HG03108 (cell line): ENCODE measurements around the gene SLC39A2.
A peak's percentile ranks its signal among the peaks of the same experiment; 100 is the strongest.
"Not testable (repeated sequence)": the region's sequence is repeated elsewhere in the genome, so short reads cannot be mapped to it uniquely, and the experiment has no call there.

Source experiments
- ATAC-seq: cut with Tn5 transposase; IDR thresholded peaks from one replicate; pipeline ENCODE4 v1.9.1; 2021; ENCODE audit warnings: moderate library complexity; ENCODE audit not compliant: unreplicated experiment

The SLC39A2 gene, protein sequence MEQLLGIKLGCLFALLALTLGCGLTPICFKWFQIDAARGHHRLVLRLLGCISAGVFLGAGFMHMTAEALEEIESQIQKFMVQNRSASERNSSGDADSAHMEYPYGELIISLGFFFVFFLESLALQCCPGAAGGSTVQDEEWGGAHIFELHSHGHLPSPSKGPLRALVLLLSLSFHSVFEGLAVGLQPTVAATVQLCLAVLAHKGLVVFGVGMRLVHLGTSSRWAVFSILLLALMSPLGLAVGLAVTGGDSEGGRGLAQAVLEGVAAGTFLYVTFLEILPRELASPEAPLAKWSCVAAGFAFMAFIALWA

DNA sequence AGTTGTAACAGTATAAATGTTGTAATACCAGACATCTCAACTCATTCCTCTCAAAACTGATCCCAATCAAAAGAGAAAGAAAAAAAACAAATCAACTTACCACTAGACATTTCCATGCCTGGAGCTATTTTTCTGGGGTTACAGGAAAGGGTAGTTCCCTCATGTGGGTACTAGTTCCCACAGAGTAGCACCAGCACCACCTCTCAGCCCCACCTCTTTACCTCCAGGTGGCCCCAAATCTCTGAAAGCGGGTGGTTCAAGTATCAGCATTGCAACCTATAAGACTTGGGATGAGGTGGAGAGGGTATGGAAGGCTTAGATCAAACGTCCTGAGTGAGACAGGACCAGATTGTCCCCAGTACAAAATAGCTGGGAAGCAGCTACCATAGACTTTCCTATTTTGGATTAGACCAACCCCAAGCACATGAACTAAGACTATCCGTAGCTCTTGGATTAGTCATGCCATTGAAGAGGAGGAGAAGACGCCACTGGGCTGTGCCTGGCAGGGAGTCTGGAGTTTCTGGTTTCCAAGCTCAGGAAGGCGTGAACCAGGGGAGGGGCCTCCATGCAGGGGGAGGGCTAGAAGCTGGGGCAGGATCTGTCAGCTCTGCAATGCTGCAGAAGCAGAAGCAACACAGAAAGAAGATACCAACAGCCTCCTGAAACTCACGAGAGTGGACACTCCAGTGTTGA is at the start of gene SLC39A2:
Gene SLC39A2 (plus strand): TSS at position 620 of the 693 bp plus-strand sequence. CDS start 154 bp downstream, outside the sequence.
- no peak for ATAC-seq

DNA sequence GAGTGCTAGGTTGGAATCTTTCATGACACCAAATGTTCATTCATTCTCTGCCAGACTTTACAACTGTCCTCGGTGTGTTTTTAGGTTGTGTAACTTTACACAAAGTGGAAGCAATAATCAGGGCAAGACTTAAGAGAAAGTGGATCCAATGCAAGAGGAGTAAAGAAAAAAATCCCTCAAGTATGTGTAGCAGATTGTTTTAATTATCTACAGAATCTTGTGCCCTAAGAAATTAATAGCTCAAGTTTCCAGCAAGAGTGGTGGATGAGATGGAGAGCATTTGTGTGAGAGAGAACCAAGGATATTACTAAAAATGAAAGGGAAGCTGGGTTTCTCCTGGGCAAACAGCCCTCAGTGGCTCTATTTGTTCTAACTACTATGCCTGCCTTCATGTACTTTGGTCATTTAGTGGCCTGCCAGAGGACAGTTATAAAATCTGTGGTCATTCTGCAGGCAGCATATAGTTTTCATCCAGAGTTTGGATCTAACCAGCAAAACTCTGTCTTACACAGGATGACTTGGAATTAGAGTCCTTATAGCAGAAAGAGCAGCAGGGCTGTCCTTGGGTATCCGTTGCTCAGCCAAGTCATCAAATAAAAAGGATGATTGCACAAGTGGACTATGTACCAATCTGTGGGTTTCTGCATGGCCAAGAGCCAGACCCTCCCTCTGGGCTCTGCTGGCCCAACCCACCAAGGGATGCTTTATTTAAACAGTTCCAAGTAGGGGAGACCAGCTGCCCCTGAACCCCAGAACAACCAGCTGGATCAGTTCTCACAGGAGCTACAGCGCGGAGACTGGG is 44.2 kb upstream of the SLC39A2 start, which contains the start of gene RNASE2:
Gene RNASE2 (plus strand): TSS at position 752 of the 802 bp plus-strand sequence. CDS start 285 bp downstream, outside the sequence.
- not testable (repeated sequence) for ATAC-seq

DNA sequence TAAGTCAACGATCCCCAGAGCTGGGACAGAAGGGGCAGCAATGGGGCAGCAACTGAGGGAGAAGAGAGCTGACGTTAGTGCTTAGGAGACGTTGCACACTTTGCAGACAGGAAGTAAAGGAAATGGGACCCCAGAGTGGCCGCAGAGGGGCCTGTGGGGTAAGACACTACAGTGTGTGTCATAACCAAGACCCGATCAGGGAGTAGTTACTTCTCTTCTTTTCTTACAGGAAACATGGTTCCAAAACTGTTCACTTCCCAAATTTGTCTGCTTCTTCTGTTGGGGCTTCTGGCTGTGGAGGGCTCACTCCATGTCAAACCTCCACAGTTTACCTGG is 43.6 kb upstream of the SLC39A2 start:
- not testable (repeated sequence) for ATAC-seq

DNA sequence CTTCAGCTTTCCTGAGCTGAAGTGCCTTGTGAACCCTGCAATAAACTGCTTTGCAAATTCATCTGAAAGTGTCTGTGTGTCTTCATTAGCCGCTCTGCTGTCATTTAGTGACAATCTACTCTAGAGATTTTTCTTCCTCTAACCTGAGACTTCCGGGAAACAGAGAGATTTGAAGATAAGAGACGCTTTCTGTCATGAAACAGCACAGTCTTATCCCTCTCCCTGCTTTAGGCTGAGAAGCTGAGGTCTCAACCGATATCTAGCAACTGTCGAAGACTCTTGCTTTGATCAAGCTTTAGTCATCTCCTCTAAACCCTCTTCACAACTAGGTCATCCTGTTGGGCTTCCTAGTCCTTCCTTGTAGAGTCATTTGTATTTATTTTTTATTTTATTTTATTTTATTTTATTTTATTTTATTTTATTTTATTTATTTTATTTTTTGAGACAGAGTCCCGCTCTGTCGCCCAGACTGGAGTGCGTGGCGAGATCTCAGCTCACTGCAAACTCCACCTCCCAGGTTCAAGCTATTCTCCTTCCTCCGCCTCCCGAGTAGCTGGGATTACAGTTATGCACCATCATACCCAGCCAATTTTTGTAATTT is 42.6 kb upstream of the SLC39A2 start:
- no peak for ATAC-seq

DNA sequence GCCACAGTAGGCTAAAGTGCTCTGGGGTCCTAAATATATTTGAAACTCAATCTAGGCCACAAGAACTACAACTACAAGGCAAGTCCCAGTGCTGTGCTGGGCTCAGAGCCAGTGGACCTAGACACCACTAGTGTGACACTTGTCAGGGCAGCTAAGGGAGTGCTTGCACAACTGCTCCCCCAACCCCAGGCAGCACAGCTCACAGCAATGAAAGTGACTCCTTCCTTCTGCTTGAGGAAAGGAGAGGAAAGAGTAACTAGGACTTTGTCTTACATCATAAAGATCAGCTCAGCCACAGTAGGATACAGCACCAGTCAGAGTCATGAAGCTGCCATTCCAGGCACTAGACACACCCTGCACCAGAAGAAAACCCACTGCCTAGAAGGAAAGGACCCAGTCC is 40.1 kb upstream of the SLC39A2 start:
- not testable (repeated sequence) for ATAC-seq

DNA sequence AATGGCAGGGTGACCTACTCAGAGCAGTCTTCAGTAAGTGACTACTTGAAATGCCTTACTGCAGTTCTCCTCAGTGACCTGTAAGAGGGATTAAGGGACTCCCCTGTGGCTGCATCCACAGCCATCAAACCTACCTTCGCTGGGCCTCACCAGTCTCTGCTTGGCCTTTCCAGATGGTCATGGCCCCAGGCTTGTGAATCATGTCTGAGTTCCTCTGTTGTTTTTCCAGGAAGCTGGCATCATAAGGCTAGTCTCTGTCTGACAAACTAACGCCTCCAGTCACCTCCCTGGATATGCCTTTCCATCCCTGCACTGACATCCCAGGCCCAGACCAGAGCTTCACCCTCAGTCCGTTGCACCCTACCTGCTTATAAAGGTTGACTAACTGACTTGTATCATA is 29.8 kb upstream of the SLC39A2 start:
- no peak for ATAC-seq

DNA sequence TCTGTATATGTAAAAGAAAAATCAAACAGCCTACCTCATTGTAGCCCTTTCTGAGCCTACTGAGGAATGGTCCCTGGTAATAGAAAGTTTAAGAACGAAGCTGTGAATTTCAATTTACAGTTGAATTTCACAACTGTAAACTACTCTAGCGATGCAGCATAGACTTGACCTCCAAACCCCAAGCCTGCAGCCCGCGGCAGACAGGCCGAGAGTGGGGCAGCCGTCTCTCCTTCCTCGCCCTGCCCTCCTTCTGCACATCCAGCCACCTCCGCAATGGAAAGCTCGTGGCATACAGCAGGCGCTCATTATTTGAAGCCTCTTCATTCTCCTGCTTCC is 28.5 kb upstream of the SLC39A2 start:
- peak; percentile 7 for ATAC-seq

DNA sequence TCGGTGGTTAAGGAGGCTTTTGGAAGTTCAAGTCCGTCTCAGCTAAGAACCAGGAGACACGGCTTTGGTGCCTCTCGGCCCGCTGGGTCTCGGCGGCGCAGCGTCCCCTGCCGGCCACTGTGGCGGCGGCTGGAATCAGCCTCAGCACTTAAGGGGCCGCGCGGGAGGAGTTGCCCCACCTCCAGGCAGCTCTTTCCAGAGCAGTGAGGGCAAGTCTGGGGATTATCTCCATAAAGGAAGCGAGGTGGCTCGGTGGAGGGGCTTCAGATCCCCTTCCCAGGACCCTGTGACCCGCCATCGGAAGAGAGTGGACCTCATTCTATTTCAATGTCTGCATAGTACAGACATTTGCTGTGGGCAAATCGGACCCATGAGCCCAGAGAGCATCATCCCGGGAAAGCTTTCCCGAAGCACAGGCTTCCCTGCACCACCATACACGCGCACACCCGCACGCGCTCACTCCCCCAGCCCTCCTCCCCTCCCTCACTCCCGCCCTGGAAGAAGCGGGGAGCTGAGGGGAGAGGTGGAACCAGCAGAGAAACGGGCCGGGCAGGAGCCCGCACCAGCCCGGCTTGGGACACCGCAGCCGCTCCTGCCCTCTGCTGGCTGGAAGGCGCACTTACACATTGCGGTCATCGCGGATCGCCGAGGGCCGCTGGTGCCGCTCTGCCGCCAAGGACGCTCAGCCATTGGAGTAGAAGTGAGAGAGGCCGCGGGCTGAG is 27.9 kb upstream of the SLC39A2 start:
- ATAC-seq = peak; percentile 91

DNA sequence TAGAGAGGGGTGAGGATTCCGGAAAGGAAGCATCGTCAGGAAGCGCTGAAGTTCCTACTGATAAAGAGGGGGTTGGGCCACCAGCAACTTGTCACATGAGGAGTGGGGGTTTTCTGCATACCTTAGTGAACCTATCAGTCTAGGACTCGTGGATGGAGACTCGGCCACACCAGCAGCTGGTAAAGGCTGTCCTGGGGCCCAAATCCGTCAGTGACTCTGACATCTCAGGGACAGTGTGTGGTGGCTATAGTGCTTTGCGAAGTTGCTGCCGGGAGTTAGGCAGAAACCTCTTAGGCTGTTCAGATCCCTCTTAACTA is 27.4 kb upstream of the SLC39A2 start:
- no peak for ATAC-seq

DNA sequence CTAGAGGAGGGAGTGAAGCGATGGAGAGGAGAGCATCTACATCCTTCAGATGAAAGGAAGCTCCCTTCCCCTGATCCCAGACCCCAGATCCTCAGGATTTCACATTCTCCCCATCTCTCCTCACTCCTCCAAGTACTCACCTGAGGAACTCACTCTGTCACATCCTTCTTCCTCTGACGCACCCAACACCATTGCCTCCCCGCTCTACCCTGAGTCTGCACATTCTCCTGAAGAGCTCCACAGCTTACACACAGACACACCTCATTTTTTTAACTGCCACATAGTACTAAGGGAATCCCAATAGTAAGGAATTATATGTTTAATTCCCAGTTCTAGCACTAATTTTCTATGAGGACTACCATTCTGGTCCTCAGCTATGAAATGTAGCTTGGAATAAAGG is 25.6 kb upstream of the SLC39A2 start:
- no peak for ATAC-seq

DNA sequence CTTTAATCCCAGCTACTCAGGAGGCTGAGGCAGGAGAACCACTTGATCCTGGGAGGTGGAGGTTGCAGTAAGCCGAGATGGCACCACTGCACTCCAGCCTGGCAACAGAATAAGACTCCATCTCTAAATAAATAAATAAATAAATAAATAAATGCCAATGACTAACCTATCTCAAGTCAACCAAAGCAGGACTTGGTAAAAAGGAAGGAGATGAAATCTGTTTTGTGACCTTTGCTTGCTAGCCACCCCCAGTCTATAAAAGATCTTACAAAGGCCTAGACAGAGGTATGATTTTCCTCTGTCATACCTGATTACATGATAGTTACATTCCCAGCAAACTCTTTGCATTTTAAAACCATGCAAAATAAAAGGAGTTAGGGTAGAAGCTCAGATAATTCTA is 22.8 kb upstream of the SLC39A2 start:
- no peak for ATAC-seq

DNA sequence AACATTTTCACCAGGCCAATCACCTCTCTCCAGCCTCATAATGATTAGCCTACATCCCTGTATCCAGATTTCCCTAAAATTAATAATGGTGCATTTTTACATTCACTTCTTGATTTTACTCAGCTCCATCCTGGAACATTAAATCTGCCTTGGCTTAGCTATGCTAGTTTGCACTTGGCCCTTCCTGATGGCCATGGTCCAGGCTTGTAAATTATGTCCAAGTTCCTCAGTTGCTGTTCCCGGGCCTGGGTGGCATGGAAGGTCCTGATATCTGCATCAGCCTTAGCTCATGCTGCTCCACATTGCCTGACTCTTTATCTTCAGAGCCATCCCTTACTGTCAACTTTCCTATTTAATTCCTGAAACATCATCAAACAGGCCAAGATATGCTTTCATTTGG is 20.4 kb upstream of the SLC39A2 start:
- no peak for ATAC-seq

DNA sequence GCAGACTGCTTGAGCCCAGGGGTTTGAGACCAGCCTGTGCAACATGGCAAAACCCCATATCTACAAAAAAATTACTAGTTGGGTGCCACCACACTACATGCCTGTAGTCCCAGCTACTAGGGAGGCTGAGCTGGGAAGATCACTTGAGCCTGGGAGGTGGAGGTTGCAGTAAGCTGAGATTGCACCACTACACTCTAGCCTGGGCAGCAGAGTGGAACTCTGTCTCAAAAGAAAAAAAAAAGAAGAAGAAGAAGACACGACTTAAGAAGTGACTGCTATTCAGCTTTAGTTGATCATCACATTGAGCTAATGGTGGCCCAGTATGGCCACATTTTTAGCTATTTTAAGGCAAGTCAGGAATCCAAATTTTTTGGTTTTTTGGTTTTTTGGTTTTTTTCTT is 18.2 kb upstream of the SLC39A2 start:
- ATAC-seq = no peak

DNA sequence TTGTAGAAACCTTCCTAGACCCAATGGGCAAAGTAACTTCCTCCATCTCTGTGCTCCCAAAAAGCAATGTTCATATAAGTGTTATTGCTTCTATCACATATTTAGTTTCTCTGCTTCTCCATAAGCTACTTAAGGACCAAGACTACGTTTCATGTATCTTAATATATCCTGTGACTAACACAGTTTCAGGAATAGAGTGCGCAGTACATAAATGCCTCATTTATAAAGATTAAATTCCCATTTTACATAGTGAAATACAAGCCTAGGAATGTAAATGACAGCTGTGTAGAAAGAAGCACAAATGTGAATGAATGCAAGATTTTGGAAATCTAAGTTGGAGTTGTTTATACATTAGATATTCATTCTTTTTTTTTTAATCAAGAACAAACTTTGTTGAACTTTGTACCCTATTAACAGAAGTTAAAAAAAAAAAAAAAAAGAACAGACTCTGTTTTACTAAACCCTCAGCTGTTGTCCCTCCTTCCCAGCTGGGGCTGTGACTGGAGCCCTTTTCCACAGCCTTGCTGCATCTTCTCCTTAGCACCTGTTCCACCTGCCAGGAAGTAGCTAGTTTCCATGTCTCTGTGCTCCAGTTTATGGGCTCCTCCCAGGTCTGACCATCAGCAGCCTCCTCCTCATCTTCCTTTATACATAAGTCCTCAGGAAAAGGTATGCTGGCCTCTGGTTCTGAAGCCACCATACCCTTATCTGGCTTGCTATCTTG is 16.3 kb upstream of the SLC39A2 start:
- no peak for ATAC-seq

DNA sequence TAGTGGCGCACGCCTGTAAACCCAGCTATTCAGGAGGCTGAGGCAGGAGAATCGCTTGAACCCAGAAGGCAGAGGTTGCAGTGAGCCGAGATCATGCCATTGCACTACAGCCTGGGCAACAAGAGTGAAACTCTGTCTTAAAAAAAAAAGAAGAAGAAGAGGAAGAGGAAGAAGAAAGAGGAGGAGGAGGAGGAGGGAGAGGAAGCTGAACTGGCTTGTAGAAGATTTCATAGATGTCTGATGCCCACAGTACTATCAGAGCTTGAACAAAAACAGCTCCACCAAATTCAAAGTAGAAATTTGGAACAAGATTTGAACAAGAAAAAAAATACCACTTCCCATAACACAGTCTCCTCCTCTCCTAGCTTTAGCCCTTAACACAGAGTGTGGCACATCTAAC is 13.4 kb upstream of the SLC39A2 start:
- not testable (repeated sequence) for ATAC-seq

DNA sequence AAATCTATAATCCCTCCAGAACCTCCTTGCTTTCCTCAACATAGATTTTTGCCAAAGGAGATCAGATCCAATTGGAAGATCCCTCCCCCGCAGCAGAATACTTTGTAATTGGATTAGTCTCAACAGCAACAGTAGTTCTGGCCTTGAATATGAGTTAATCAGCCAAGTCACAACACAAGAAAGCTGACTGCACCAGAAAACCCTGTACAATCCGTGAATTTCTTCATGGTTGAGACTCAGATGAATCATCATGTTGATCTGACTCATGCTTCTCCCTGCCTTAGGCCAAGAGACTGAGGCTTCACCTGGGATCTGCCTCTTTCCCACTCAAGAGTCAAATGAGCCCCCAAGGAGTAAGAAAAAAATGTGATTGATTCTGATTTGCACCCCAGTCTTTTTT is 12.3 kb upstream of the SLC39A2 start:
- ATAC-seq = no peak

DNA sequence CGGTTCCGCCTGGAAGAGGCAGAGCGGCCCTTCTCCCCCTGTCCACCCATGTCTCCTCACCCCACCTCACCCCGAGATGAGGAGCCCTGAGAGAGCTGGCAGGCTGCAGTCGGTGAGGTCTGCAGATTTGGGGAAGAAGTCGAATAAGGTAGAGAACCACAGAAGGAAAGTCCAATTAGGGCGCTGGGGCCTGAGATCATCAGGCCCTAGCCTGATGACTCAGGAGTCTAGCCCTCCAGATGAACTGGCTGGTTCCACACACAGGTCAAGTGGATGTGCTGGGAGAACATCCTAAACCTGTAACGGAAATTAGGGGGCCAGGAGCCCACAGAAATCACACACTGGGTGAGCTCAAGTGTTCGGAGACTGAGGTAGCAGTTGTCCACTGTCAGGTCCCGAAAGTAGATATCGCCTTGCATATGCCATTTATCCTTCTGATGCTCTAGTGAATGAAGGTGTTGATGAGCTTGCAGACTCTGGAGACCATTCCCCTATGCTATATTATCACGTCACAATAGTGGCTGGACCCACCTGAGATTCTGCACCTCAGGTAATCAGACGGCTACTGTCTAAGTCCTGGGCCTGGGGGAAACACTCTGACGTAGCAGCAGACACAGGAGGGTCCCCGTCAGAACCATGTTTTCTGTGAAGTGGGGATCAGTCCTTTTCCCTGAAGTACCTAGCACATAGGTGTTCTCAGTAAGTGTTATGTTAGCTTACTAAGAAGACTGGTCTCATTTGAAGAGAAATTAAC is 10.2 kb upstream of the SLC39A2 start:
- no peak for ATAC-seq

DNA sequence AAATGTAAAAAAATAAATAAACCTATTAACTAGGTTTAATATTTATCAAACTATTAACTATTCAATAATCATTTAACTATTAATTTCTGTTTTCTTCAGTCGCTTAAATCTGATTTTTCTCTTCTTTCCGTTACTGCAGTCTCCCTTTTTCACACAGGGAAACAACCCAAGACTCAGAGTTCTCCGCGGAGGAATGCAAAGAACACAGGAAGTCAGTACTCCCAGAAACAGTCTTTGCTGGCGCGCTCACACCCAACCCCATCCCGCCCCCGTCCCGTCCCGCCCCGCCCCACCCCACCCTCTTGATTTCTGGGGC is 9.7 kb upstream of the SLC39A2 start:
- no peak for ATAC-seq

DNA sequence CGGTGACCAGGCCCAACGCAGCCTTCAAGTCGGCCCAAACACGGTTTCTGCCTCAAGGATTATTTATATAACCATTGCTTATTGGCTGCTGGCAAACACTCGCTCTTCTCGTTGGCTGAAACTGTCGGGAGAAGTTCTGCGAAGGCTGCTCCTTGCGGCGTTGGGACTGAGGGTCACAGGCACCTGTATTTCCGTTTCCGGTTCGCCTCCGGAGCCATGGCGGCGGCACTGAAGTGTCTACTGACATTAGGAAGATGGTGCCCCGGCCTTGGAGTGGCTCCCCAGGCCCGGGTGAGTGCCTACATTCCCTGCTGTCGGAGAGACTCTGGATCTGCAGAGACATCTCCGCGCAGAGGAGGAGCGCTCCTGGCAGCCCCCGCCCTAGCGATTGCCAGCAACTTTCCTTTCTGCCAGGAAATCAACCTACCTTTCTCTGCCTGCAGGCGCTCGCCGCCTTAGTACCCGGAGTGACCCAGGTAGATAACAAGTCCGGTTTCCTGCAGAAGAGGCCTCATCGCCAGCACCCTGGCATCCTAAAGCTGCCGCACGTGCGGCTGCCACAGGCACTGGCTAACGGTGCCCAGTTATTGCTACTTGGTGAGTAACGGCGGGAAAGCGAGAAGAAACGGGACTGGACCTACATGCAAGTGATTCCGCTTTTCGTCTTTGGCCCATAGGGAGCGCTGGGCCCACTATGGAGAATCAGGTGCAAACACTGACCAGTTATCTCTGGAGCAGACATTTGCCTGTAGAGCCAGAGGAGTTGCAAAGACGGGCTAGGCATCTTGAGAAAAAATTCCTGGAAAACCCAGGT is 9.1 kb upstream of the SLC39A2 start, which contains the start of gene METTL17:
Gene METTL17 (plus strand): TSS at position 194 of the 814 bp plus-strand sequence. CDS start 23 bp downstream, at position 217.
- peak; percentile 93 for ATAC-seq
